Keratinocyte (primary cell): ENCODE data around the gene CCDC9B. TPM values are rescaled to one million over a fixed set of nuclear protein-coding genes. Genes with fewer than 3 reads are reported as not detected.

ENCODE experiments used
- DNase-seq: peaks from one replicate; pipeline ENCODE4 v3.0.0-alpha.2; 2011; ENCODE audit warnings: low read depth, missing footprints, low spot score
- FAIRE-seq: peaks from 2 replicates; lab custom pipeline; 2011; peaks lifted over from hg19 to GRCh38; lab: Jason Lieb, UNC
- H2AFZ ChIP-seq: 2 replicates; pipeline ENCODE4 v1.6.0; 2012; ENCODE audit warnings: low read length, control low read depth, inconsistent platforms; ENCODE audit not compliant: control insufficient read depth
- H3K27ac ChIP-seq: 2 replicates; pipeline ENCODE4 v1.5.1; 2011; ENCODE audit warnings: low read length; ENCODE audit not compliant: control insufficient read depth, insufficient read depth
- H3K27me3 ChIP-seq: 3 replicates; pipeline ENCODE4 v1.6.0; 2011; ENCODE audit warnings: low read length; ENCODE audit not compliant: control insufficient read depth, insufficient read depth; ENCODE audit errors: extremely low read depth
- H3K36me3 ChIP-seq, 2 experiments: 2 replicates in 1 of 2; 3 replicates in 1 of 2; pipeline ENCODE4 v1.5.1; 2011; ENCODE audit warnings: low read length in 2 of 2, mild to moderate bottlenecking in 1 of 2; ENCODE audit not compliant: control insufficient read depth in 2 of 2, insufficient read depth in 2 of 2; ENCODE audit errors: extremely low read depth in 1 of 2
- H3K4me1 ChIP-seq: 3 replicates; pipeline ENCODE4 v1.5.1; 2011; ENCODE audit warnings: low read length; ENCODE audit not compliant: control insufficient read depth, insufficient read depth; ENCODE audit errors: extremely low read depth
- H3K4me2 ChIP-seq: 3 replicates; pipeline ENCODE4 v1.6.0; 2011; ENCODE audit warnings: low read depth, low read length; ENCODE audit not compliant: control insufficient read depth, insufficient read depth; ENCODE audit errors: extremely low read depth
- H3K4me3 ChIP-seq, 3 experiments: fragments of 200-600 bp in 1 of 3; sonication (generic) in 1 of 3; 2 replicates in 2 of 3; 3 replicates in 1 of 3; pipeline ENCODE4 v1.5.1; 2011 to 2016; ENCODE audit warnings: low read length in 3 of 3, mild to moderate bottlenecking in 3 of 3, control low read depth in 2 of 3, inconsistent platforms in 1 of 3, low read depth in 1 of 3, mixed read lengths in 1 of 3, mixed run types in 1 of 3, moderate library complexity in 1 of 3; ENCODE audit not compliant: control insufficient read depth in 2 of 3, insufficient read depth in 2 of 3; ENCODE audit errors: extremely low read depth in 1 of 3
- H3K79me2 ChIP-seq: 2 replicates; pipeline ENCODE4 v1.6.0; 2012; ENCODE audit warnings: low read length; ENCODE audit not compliant: control insufficient read depth, insufficient read depth
- H3K9ac ChIP-seq: 3 replicates; pipeline ENCODE4 v1.6.0; 2011; ENCODE audit warnings: low read length; ENCODE audit not compliant: control insufficient read depth, insufficient read depth; ENCODE audit errors: extremely low read depth
- H3K9me1 ChIP-seq: 3 replicates; pipeline ENCODE4 v1.6.0; 2011; ENCODE audit warnings: low read length; ENCODE audit not compliant: control insufficient read depth, insufficient read depth; ENCODE audit errors: extremely low read depth
- H3K9me3 ChIP-seq: 2 replicates; pipeline ENCODE4 v1.5.1; 2012; ENCODE audit warnings: low read depth, low read length; ENCODE audit not compliant: control insufficient read depth
- H4K20me1 ChIP-seq: 3 replicates; pipeline ENCODE4 v1.6.0; 2011; ENCODE audit warnings: low read length; ENCODE audit not compliant: control insufficient read depth, insufficient read depth; ENCODE audit errors: extremely low read depth
- CTCF ChIP-seq, 3 experiments: IDR thresholded peaks in 1 of 3; conservative IDR thresholded peaks in 1 of 3; optimal IDR thresholded peaks in 1 of 3; 2 replicates in 2 of 3; 3 replicates in 1 of 3; pipeline versions ENCODE3 to v1.5.1; 2011; ENCODE audit warnings: low read length in 3 of 3, mild to moderate bottlenecking in 3 of 3, moderate library complexity in 2 of 3, control low read depth in 1 of 3, inconsistent platforms in 1 of 3; ENCODE audit not compliant: insufficient read depth in 2 of 3; ENCODE audit errors: extremely low read depth in 1 of 3
- EZH2 ChIP-seq: IDR thresholded peaks from one replicate; pipeline ENCODE4 v1.6.1; 2012; ENCODE audit warnings: inconsistent platforms, mild to moderate bottlenecking, low read length, moderate library complexity
- dilution Hi-C: fragments of 300-500 bp; cut with MboI; formaldehyde crosslinking; loops from one replicate; pipeline ENCODE4 v1.7.0; 2020; ENCODE audit warnings: low sequenced_read_pairs; ENCODE audit not compliant: extremely low pct_ligation_motif_present
- polyA plus RNA-seq, 5 experiments: library from polyadenylated mRNA; depleted of rRNA in 3 of 5; stranded (reverse) in 3 of 5; stranded (forward) in 1 of 5; unstranded in 1 of 5; fragments of >200 nt; gene quantifications; 1 replicate in 1 of 5; 2 replicates in 3 of 5; 3 replicates in 1 of 5; pipeline versions ENCODE4 v1.2.1 to v1.2.3, GENCODE V29; 2011 to 2012; ENCODE audit warnings: missing spikeins in 2 of 5, low read depth in 1 of 5, low replicate concordance in 1 of 5

CCDC9B gene
- polyA plus RNA-seq, 1 donor (not counting 4 experiments of a cell fraction or from before 2014, with no cell fraction given) = 9.6 TPM

DNA sequence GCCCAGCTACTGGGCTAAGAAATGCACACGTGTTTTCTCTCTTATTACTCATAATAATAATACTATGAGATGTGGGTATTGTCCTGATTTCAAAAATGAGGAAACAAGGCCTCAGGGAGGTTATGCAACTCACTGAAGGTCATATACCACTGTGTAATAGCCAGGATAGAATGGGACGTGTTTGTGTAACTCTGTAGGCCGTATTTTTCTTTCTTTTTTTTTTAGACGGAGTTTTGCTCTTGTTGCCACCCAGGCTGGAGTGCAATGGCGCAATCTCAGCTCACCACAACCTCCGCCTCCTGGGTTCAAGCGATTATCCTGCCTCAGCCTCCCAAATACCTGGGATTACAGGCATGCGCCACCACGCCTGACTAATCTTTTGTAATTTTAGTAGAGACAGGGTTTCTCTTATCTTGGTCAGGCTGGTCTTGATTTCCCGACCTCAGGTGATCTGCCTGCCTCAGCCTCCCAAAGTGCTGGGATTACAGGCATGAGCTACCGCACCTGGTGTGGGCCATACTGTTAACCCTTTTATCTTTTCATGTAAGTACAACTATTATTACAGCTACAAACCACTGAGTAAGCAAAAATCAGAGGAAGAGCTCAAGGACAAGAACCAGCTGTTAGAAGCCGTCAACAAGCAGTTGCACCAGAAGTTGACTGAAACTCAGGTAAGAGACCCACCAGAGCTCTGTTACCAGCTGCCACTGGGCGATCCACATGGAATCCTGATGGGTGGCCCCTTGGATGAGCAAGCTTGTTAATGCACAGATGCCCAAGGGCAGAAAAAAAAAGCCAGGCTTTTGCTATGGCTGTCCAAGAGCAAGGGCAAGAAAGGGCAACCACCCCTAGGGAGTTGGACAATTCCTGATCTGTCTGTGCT is 48.4 kb upstream of the CCDC9B start:
- H3K4me3 ChIP-seq = no peak overlapping the region
- H3K79me2 ChIP-seq = peaks cover 15% of the 10 kb centered on the region
- no peak overlapping the region for H3K9ac ChIP-seq
- H3K9me3 ChIP-seq = no peaks in the 10 kb centered on the region
- no peak overlapping the region for H3K4me2 ChIP-seq
- TF ChIP-seq EZH2 = no peak
- TF ChIP-seq CTCF (optimal IDR thresholded peaks at IDR 0.05 in 1 of 3, IDR thresholded peaks at IDR 0.05 in 1 of 3, conservative IDR thresholded peaks at IDR 0.05 in 1 of 3; ENCODE audit: extremely low read depth in 1 of 3, insufficient read depth in 2 of 3, low read length in 3 of 3) = no peak
- H3K27me3 ChIP-seq = no peaks in the 10 kb centered on the region
- H3K4me1 ChIP-seq = peaks cover 4% of the 10 kb centered on the region
- no peak overlapping the region for H2AFZ ChIP-seq
- H3K36me3 ChIP-seq = peaks cover 24 to 47% of the 10 kb centered on the region in 2 experiments
- H4K20me1 ChIP-seq = no peaks in the 10 kb centered on the region
- no peak for FAIRE-seq
- no peak overlapping the region for H3K27ac ChIP-seq
- H3K9me1 ChIP-seq = no peaks in the 10 kb centered on the region
- DNase-seq = no peak
- dilution Hi-C loops = no loop called here

- no peak for FAIRE-seq
- Histone ChIP-seq H3K27me3 (no peaks in the 10 kb centered on the region), H4K20me1 (no peaks in the 10 kb centered on the region), H3K27ac (no peak overlapping the region), H3K4me3 (no peak overlapping the region), H3K9me3 (no peaks in the 10 kb centered on the region), H3K9ac (no peak overlapping the region), H3K4me2 (no peak overlapping the region), H3K4me1 (peaks cover 14% of the 10 kb centered on the region), H3K9me1 (no peaks in the 10 kb centered on the region), H2AFZ (no peak overlapping the region), H3K79me2 (peaks cover 28% of the 10 kb centered on the region), H3K36me3 (peaks cover 20 to 34% of the 10 kb centered on the region in 2 experiments)
- dilution Hi-C loops = no loop called here
- no peak for TF ChIP-seq EZH2
- no peak for TF ChIP-seq CTCF (optimal IDR thresholded peaks at IDR 0.05 in 1 of 3, IDR thresholded peaks at IDR 0.05 in 1 of 3, conservative IDR thresholded peaks at IDR 0.05 in 1 of 3; ENCODE audit: extremely low read depth in 1 of 3, insufficient read depth in 2 of 3, low read length in 3 of 3)
- DNase-seq = no peak
Measured at GRCh38 chr15:40386480-40386879, 45.7 kb upstream of the CCDC9B start.
